Body of pancreas (tissue), 4 donors: ENCODE measurements around the gene ZNF497.

Source experiments
- CTCF ChIP-seq, 7 experiments: fragments of 450-650 bp in 4 of 7; fragments of 200-600 bp in 3 of 7; sonication (generic) in 3 of 7; IDR thresholded peaks; one replicate each; pipeline ENCODE4 v1.5.1; 2016 to 2019; ENCODE audit warnings: antibody characterized with exemption in 7 of 7
- POLR2A ChIP-seq, 3 donors: fragments of 450-650 bp; IDR thresholded peaks; one replicate each; pipeline ENCODE4 v1.6.1; 2016; ENCODE audit warnings: antibody characterized with exemption in 3 of 3, mild to moderate bottlenecking in 2 of 3

DNA sequence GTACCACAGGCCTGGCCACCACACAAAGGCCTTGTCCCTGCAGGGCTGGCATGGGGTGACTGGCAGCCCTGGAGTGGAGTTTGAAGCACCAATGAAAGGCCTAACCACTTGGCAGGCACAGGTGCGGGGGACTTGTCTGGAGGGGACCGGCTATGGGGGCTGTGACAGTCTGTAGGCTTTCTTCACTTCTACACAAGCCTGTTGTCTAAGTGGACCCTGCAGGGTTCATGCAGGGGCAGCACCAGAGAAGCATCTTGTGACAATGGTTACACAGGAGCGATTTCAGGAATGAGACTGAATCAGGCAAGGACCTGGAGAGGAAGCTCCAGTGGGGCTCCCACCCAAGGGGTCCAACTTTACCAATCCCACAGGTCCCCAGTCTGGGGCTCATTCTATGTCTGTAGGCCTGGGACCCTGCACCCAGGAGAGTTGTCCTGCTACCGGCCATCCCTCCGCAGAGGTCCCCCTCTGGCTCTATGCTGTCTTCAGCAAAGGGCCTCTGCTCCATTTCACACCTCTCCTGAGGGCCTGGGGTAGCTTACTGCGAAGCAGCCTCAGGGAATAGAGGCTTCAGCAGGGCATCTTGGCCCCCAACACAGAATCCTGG, 20.5 kb upstream of the ZNF497 start:
- TF ChIP-seq CTCF (IDR thresholded peaks at IDR 0.05) (no peak), POLR2A (IDR thresholded peaks at IDR 0.05) (no peak)
